ENCODE results near the gene AP5B1.

Gene AP5B1, protein sequence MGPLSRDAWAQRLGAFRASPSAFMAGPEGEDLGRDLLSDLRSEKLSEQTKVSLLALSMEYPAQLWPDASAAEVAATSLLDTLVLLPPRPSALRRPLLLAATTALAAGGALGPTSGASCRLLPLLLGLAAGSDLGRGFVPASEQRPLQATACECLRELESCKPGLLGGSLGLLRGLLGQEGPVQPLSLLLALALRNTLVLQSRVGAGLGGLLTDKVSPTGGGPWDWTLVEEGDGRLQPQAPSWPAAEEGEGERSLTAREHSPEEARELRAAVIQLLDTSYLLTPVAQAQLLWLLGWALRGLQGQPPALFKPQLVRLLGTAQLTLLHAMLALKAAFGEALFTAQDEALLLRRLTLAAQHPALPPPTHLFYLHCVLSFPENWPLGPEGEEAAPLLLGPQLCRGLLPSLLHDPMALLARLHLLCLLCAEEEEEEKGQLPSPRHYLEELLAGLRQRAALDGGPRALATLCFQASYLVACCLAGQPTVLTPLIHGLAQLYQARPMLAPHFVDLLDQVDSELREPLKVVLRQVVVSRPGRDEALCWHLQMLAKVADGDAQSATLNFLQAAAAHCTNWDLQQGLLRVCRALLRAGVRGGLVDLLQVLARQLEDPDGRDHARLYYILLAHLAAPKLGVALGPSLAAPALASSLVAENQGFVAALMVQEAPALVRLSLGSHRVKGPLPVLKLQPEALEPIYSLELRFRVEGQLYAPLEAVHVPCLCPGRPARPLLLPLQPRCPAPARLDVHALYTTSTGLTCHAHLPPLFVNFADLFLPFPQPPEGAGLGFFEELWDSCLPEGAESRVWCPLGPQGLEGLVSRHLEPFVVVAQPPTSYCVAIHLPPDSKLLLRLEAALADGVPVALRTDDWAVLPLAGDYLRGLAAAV

DNA sequence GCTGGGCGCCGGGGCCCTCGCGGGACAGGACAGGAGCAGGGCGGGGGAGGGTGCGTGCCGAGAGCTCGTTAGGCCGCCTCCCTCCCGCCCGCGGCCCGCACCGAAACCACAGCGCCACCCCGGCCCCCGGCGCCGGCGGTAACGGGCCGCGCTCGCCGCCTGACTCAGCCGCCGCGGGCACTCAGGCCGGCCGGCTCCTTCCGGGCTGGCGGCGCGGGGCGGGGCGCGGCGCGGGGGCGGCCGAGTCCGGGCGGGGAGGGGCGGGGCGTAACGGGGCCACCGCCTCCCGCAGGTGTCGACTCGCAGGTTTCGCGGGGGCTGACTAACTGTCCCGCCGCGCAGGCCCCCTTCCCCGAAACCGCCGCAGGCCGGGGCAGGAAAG lies at the start of gene AP5B1:
Gene AP5B1 (minus strand): TSS at position 207 of the 382 bp plus-strand sequence. CDS start 385 bp downstream, outside the sequence.
- peak; percentile 40 for DNase-seq (ENCODE audit: low spot score)

DNA sequence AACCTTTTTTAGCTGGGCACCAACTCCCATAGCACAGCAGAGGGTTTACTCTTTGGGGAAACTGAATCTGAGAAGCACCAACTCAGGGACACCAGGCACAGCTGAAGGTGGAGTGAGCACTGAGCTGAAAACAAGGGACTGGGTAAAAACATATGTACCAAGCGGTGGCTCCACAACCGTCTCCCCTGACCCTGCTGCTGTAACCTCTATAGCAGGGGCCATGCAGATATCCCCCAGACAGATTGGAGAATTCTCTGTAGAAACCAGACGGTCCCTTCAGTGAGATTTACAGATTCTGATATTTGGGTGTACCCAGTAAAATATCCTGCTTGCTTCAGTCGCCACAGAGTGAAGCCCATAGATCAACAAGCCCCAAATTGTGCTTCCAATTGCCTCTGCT lies 48.7 kb upstream of the AP5B1 start:
- DNase-seq (ENCODE audit: low spot score): no peak

DNA sequence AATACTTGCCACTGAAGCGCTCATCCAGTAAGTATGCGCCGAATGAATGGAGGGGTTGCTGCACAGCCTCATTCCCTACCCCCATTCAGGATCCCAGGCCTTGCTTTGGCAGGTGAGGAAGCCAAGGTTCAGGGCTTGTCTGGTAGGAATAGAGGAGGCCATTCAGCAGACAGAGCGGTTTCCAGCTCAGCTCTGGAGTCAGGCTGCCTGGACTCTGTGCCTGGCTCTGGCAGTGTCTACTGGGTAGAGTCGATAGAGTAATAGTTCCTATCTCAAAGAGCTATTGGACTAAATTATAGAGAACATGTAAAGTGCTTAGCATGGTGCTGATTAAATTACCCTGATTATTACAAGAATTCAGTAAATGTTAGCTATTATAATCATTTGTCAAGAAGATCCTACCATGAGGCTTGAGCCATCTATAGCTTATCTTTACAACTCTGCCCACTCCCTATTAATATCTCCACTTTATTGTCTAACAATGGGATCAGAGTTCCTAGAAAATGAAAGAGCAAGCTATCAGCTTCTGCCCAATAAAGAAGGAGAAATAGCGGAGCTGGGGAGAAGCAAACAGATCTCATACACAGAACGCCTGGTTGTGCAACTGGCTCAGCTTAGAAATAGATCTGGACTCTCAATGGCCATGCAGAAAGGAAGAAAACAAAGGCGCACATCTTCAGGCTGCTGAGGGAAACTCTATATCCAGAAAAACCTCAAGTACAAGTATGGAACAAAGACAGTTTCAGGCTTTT lies 46.4 kb upstream of the AP5B1 start:
- DNase-seq (ENCODE audit: low spot score): no peak

DNA sequence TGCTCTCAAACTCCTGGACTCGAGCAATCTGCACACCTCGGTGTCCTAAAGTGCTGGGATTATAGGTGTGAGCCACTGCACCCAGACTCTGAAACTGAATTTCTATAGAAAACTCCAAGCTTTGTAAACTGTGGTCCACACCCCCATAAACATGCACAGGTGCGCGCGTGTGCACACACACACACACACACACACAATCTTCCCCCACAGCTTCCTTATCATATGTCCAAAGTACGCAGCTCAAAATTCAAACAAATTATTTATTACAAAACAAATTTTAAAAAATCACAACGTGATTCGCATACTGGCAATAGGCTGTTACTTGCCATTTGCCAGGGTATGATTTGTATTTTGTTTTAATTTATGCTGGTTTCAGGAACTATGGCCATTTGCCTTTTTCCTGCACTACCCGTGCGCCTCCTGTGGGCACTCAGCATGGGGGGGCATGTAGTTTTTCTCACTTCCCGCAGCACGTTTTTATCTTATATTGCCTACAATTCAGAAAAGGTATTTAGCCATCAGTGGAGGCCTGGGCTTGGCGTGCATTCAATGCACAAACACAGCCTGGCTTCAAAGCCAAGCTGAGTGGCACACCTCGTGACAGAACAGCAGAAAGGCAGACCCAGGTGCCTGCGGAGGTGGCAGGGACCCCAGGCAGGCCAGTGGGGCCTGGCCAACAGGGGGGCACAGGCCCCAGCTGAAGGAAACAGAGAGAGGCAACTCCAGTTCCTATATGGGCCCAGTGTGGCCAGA lies 42.2 kb upstream of the AP5B1 start:
- DNase-seq (ENCODE audit: low spot score): no peak

DNA sequence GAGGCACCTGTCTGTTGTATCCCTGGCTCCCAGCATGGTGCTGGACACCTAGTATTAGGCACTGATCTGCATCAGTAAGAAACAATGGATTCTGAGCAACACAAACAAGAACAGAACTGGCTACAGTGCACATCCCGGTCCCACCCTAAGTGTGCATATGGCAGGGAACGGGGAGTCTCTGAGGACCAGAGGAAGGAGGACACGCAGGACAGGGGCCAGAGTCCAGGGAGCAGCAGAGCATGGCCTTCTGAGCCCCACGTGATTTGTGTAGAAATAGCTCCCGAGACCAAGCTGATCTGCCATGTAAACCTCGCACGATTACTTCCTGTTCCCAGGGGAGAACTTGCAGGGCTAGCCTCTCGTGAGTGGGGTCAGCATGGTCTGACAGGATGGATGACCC lies 40.3 kb upstream of the AP5B1 start:
- DNase-seq (ENCODE audit: low spot score): no peak

DNA sequence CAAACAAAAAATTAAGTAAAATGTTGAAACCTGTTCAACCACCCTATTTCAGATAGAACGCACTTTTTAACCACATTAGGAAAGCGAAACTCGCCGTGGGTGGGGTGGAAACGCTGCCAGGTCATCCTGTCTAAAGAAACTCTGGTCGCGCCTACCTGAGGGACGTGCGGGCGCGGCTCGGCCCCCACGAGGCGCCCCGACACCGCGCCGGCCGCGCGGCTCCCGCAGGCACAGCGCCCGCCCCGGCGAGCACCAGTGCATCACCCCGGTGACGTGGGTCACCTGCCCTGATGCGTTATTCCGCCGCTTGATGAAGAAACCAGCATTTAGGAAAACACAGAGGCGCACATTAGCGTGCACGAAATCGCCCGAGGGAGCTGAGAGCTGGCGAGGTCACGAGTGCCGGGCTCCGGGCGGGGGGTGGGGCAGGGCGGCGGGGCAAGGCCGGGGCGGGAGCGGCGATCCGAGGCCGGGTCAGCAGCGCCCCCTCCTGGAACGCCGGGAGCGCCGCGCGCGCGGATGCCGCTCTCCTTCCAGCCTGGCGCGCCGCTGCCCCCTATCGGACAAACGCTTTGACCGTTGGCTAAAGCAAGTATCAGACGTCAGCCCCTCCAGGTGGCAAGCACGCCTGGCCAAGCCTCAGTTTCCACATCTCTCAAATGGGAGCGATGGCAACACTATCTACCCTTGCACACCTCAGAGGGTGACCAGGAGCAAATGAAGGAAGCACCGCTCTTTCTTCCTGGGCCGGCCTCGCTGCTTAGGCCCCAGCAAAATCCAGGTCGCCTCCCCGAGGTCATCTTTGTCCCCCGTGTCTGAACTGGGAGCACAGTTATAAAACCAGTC lies 37.3 kb upstream of the AP5B1 start:
- peak; percentile 89 for DNase-seq (ENCODE audit: low spot score)

DNA sequence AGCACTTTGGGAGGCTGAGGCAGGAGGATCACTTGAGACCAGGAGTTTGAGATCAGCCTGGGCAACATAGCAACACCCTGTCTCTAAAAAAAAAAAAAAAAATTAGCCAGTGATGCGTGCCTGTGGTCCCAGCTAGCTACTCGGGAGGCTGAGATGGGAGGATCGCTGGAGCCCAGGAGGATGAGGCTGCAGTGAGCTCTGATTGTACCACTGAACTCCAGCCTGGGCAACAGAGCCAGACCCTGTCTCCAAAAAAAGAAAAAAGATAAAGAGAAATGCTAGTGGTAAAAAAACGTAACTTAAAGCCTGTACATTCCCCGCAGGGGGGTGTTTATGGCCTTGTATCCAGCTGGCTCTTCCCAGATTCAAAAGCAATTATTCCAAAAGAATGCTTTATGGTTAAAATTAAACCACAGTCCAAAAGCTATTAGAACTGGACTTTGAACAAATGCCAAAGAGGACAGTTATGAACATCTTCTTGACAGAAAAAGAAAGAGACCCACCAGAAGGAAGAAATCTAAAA lies 36.6 kb upstream of the AP5B1 start:
- peak; percentile 17 for DNase-seq (ENCODE audit: low spot score)

DNA sequence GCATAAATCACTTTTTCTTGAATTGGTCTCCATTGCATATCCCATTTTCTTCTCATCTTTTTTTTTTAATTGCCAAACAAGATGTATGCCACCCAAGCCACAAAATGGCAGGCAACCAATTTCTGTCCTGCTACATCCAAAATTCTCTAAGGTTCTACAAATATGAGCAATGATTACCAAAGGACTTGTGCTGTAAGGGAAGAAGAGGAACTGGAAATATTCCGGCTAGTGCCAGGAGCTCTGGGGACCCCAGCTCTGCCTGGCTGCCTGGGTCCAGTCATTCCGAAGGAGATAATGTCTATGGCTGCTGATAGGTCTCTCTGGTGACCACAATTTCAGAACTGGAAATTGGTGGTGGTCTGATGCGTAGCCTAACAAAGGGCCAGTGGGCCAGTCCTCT lies 35.9 kb upstream of the AP5B1 start:
- no peak for DNase-seq (ENCODE audit: low spot score)

DNA sequence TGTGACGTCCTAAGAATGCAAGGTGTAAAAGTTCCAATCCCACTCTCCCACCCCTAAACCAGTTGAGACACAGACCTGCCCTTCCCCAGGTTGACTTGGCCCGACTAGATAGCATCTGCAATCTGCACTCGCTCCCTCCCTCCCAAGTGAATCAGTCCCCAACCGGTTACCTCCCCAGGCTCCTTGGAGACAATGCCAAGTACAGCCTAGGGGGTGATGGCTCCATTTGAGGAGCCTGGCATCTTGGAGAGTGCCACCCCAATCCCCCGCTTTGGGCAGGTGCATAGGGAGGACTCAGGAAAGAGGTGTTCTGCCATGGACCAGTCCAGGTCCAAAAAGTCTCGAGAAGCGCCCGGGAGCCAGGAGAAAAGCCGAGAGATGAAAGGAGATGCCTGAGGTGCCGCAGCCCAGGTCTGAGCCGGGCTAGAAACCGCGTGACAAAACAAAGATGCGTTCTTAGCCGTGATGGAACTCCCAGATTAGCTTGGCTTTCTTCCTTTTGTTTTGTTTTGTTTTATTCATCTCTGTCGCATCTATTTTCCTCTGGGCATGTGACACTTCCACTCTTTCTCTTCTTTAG lies 34.3 kb upstream of the AP5B1 start:
- DNase-seq (ENCODE audit: low spot score): no peak

DNA sequence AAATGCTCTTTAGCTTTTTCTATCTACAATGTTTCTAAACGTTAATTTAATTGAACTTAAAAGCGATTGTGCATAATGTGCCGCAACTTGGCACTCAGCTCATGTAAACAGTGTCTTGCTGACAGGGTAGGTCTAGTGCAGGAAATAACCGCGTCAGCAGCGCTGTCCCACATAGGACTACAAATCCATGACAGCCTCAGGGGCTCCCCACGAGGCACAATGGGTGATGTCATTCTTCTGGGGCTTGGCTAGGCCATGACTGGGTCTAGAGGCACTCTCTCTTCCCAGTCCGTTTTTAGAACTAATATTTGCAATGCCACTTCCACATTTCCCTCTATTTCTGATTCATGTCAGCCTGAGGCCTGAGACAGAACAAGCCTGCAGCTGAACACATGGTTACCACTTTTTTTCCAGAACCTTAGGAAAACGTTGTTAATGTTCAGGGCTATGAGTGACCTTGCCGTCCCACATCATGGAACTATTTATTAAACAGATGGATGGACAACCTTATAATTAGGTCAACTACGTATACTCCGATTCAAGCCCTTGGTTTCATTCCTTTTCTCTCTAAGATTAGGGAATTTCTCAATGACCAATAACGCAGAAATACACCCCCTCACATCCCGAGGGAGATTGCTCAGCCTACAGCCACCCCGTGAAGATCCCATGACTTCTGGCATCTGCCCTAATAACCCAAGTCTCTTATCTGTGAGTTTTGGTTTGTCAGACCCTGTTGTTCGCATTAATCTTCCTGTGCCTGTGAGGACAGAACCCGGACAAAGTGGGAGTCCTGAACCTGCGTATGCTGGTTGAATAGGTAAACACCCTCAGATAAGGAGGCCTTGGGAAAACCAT lies 33.6 kb upstream of the AP5B1 start:
- peak; percentile 18 for DNase-seq (ENCODE audit: low spot score)

DNA sequence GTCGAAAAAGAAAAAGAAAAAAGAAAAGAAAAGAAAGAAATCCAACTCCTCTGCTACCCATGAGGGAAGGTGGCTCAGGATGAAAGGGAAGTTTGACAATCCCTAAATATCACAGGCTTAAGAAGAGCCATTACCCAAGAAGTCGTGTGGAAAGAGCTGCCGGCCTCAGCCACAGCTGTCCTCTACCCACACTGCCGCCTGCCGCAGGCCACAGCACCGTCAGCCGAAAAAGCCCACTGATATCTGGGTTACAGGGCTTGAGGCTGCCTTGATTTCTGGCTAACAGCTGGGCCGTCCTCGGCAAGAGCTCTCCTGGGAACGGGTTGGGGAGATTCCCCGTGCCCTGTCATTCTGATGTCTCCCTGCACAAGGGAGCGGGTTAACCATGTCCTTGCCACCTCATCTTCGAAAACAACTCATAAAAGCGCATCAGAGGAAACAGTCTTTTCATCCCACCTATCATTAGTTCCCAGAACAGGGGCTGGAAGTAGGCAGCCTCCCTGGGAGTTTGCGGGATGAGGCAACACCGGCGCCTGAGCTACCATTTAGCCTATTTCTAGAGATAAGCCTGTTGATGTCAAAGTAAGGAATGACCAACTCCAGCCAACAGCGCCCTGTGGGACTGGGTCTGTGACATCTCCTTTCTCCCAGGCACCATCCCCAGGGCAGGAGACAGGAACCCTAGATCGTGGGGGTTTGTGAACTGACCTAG lies 31.1 kb upstream of the AP5B1 start:
- DNase-seq (ENCODE audit: low spot score): no peak

DNA sequence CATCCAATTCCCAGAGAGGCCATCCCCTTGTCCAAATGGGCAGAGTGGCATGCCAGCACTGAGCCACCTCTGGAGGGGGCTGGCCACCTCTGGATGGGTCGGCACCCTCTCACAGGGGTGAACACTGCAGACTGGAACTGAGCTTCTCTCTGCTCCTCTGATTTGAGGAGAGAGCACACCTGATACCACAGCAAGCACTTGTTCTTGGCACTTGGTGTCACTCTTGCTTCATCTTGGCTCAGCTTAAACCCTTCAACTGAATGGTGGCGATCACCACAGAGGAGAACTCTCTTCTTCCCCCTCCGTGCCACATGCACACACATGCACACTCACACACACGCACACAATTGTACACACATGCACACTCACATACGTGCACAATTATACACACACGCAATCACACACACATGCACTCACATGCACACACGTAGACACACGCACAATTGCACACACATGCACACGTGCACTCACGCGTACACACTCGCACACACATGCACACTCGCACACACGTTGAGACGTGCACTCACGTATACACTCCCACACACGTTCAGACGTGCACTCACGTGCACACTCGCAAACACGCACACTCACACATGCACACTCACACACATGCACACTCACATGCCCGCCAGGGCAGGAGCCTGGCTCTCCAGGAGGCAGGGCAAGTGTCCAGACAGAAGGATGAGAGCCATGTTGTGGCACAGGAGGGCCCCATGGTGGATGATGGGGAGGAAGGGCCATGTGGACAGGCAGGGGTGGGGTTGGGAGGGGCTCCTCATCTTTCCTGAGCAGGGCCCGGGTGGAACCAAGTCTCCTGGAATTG lies 29.5 kb upstream of the AP5B1 start:
- DNase-seq (ENCODE audit: low spot score): no peak

DNA sequence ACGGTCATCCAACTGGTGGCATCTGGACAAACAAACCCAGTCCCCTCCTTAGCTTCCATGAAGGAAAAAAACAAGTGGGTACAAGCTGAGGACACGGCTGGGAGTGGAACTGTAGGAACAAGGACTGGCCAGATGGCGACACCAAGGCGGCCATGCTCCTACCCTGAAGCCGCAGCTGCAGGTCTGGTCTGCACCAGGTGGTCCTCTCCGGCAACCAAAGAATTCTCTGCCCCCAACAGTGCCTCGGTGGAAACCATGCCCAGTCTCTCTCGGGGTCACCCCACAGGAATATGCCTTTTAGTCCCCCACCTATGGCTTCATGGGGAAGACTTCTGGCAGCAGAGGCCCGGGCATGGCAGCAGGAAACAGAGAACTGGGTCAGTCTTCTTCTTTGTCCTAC lies 28.7 kb upstream of the AP5B1 start:
- no peak for DNase-seq (ENCODE audit: low spot score)

DNA sequence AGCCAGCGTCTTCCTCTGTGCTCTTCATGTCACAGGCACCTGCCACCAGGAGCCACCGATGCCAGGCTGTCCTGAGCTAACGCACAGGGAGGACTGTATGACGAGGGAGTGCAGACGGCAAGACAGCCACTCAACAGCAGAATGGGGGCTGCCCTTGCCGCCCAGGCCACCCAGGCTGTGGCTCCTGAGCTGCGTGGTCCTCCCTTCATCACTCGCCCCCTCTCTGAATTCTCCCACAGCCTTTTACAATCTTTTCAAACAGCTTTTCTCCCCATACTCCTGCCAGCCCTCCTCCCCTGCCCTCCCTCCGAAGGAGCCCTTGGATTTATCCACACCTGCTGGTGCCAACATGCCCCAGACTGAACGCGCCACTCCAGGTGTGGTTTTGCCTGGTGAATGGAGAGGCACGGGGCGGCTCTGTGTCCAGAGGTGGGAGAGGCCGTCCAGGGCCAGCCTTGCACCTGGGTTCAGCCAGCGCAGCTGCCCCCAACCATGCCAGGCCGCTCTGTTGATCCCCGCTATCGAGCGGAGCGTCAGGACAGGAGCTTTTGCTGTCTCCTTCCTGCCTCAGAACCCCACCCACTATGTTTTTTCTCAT lies 28.1 kb upstream of the AP5B1 start:
- DNase-seq (ENCODE audit: low spot score): no peak

DNA sequence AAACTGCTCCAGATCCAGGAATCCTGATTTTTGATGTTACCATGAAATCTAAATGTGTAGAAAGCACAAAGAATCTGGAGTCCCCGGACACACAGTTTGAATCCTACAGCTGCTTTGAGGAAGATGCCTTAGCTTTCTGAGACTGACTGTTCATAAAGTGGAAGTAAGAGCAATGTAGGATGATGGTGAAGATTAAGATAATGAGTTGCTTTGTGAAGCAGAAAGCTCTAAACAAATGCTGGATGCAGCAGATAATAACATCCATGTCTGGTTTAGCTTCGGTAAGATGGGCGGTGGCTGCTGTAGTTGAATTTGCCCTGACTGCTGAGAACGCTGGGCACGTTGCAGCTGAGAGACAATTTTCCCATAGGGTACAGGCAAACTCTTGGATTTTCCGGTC lies 26.2 kb upstream of the AP5B1 start:
- DNase-seq (ENCODE audit: low spot score): no peak

DNA sequence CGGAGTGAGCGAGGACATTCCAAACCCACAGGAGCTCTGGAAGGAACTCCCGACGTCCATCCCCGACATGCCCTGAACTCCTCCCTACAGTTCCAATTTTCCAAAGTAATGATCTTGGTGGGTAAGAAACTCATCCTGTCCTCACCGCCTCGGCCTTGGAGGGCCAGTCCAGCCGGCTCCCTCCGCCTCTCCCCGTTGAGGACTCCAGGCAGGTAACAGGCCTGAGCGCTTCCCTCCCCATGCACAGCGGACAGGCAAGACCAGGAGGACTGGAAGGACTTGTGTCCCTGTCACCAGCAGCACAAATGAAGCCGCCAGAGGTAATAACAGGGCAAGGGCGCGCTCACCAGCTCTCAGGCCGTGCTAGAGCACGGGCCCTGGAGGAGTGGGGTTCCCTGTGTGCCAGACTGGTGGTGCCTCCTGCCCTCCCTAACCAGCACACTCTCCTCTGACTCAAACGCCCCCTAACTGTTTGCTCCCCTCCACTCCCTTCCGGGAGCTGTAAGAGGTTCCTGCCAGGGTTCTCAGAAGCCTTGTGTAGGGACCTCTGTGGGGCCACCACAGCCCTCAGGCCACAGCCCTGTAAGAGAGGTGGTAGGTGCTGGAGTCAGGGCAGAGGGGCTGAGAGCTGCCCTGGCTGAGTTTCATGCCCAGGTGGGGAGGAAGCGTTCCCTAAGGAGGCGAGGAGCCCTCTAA lies 23.2 kb upstream of the AP5B1 start:
- DNase-seq (ENCODE audit: low spot score): no peak

DNA sequence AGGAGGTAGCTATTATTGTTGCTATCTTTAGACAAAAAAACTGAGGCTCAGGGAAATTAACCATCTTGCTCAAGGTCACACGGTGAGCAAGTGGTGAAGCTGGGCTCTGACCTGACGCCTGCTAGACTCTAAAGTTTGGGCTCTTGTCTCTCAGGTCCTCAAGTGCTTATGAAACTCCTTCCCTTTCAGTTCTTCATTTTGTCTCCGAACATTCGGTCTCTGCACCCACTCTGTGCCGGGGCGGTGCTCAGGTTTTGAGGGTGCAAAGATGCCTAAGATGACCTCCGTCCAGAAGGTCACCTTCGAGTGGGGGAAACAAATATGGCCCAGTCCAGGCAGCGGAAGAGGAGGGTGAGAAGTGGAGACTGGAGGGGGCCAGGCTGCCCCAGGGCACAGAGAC lies 22.1 kb upstream of the AP5B1 start:
- no peak for DNase-seq (ENCODE audit: low spot score)

Measured in globus pallidus (tissue), 1 donor.